HAP-1 (cell line): ENCODE results near the gene TPSG1.
"Not testable (repeated sequence)": the region's sequence is repeated elsewhere in the genome, so short reads cannot be mapped to it uniquely, and the experiment has no call there.

Source experiments
- DNase-seq, 2 experiments: peaks; one replicate each; pipeline ENCODE4 v3.0.0-alpha.2; 2016 to 2020; ENCODE audit warnings: low spot score in 2 of 2
- H3K27me3 ChIP-seq: fragments of 250-450 bp; sonication (Bioruptor Pico); 2 replicates; pipeline ENCODE4 v1.5.1; 2020; ENCODE audit warnings: low read depth, mild to moderate bottlenecking, moderate library complexity
- H3K36me3 ChIP-seq: fragments of 250-450 bp; sonication (Bioruptor Pico); replicated peaks from 2 replicates; pipeline ENCODE4 v1.5.1; 2020; ENCODE audit warnings: mild to moderate bottlenecking
- H3K4me1 ChIP-seq: fragments of 250-450 bp; sonication (Bioruptor Pico); 2 replicates; pipeline ENCODE4 v1.5.1; 2020; ENCODE audit warnings: mild to moderate bottlenecking
- H3K4me3 ChIP-seq: fragments of 250-450 bp; sonication (Bioruptor Pico); 2 replicates; pipeline ENCODE4 v1.5.1; 2020; ENCODE audit warnings: mild to moderate bottlenecking, moderate library complexity
- H3K9me3 ChIP-seq: fragments of 250-450 bp; sonication (Bioruptor Pico); 2 replicates; pipeline ENCODE4 v1.5.1; 2020; ENCODE audit warnings: mild to moderate bottlenecking, moderate library complexity
- in situ Hi-C: fragments of 300-500 bp; cut with MboI; formaldehyde crosslinking; loops from 3 replicates; pipeline ENCODE4 v1.14.3; 2020; ENCODE audit warnings: low sequenced_read_pairs, inconsistent platforms, mixed read lengths

TPSG1 gene

GRCh38 chr16:1247903-1248537 lies 23.0 kb upstream of the TPSG1 start:
- H3K27me3 ChIP-seq: peaks cover 20% of the 10 kb centered on the region
- H3K4me3 ChIP-seq, in situ Hi-C loops: not testable (repeated sequence)

GRCh38 chr16:1245452-1246020 lies 20.5 kb upstream of the TPSG1 start:
- H3K4me3 ChIP-seq: no peak overlapping the region
- in situ Hi-C loops: no loop called here
- H3K36me3 ChIP-seq: no peaks in the 10 kb centered on the region
- peaks cover 20% of the 10 kb centered on the region for H3K27me3 ChIP-seq
- DNase-seq: peak in 1 of 2 experiments; percentile 12
- H3K4me1 ChIP-seq: no peaks in the 10 kb centered on the region
- H3K9me3 ChIP-seq: no peaks in the 10 kb centered on the region

More at GRCh38 chr16:1247903-1248537, 23.0 kb upstream of the TPSG1 start:
- DNase-seq, H3K4me1 ChIP-seq, H3K9me3 ChIP-seq, H3K36me3 ChIP-seq: not testable (repeated sequence)

- Histone ChIP-seq H3K9me3 (no peaks in the 10 kb centered on the region), H3K4me3 (no peak overlapping the region), H3K27me3 (peaks cover 20% of the 10 kb centered on the region), H3K36me3 (no peaks in the 10 kb centered on the region), H3K4me1 (no peaks in the 10 kb centered on the region)
- in situ Hi-C loops: no loop called here
- peak in 1 of 2 experiments; percentile 8 for DNase-seq
These were observed 19.8 kb upstream of the TPSG1 start for GRCh38 chr16:1244881-1245280.

- peak in 1 of 2 experiments; percentile 6 for DNase-seq
- in situ Hi-C loops, H3K36me3 ChIP-seq, H3K4me3 ChIP-seq, H3K4me1 ChIP-seq, H3K9me3 ChIP-seq: not testable (repeated sequence)
- peaks cover 20% of the 10 kb centered on the region for H3K27me3 ChIP-seq
These were observed 19.1 kb upstream of the TPSG1 start for GRCh38 chr16:1243907-1244850.

GRCh38 chr16:1243363-1243762 lies 18.3 kb upstream of the TPSG1 start:
- peaks cover 20% of the 10 kb centered on the region for H3K27me3 ChIP-seq
- in situ Hi-C loops, H3K36me3 ChIP-seq, H3K4me3 ChIP-seq, H3K4me1 ChIP-seq, H3K9me3 ChIP-seq: not testable (repeated sequence)
- peak in 1 of 2 experiments; percentile 7 for DNase-seq

- H3K9me3 ChIP-seq, H3K36me3 ChIP-seq, H3K4me3 ChIP-seq, DNase-seq, in situ Hi-C loops, H3K4me1 ChIP-seq: not testable (repeated sequence)
- peaks cover 11% of the 10 kb centered on the region for H3K27me3 ChIP-seq
These were observed 16.0 kb upstream of the TPSG1 start for GRCh38 chr16:1241081-1241480.

- DNase-seq, H3K36me3 ChIP-seq, H3K9me3 ChIP-seq, in situ Hi-C loops, H3K4me3 ChIP-seq, H3K27me3 ChIP-seq, H3K4me1 ChIP-seq: not testable (repeated sequence)
These were observed 15.4 kb upstream of the TPSG1 start, which contains the start of gene TPSAB1 for GRCh38 chr16:1240436-1240835. TPSAB1 (plus strand) TSS chr16:1240705; CDS start chr16:1240939, 234 bp downstream.

- H3K4me3 ChIP-seq, in situ Hi-C loops, DNase-seq, H3K9me3 ChIP-seq, H3K4me1 ChIP-seq, H3K36me3 ChIP-seq, H3K27me3 ChIP-seq: not testable (repeated sequence)
These were observed 14.5 kb upstream of the TPSG1 start for GRCh38 chr16:1239575-1239974.

GRCh38 chr16:1238909-1239308 lies 13.8 kb upstream of the TPSG1 start:
- H3K4me1 ChIP-seq, H3K4me3 ChIP-seq, H3K27me3 ChIP-seq, H3K36me3 ChIP-seq, H3K9me3 ChIP-seq, DNase-seq, in situ Hi-C loops: not testable (repeated sequence)

GRCh38 chr16:1237990-1238389 lies 12.9 kb upstream of the TPSG1 start:
- in situ Hi-C loops: no loop called here
- Histone ChIP-seq H3K27me3 (no peaks in the 10 kb centered on the region), H3K4me1 (no peaks in the 10 kb centered on the region), H3K9me3 (no peaks in the 10 kb centered on the region), H3K4me3 (no peak overlapping the region), H3K36me3 (no peaks in the 10 kb centered on the region)
- no peak for DNase-seq

GRCh38 chr16:1236659-1237058 lies 11.6 kb upstream of the TPSG1 start:
- H3K27me3 ChIP-seq, DNase-seq, H3K4me1 ChIP-seq, H3K4me3 ChIP-seq, in situ Hi-C loops, H3K9me3 ChIP-seq, H3K36me3 ChIP-seq: not testable (repeated sequence)

- in situ Hi-C loops, DNase-seq, H3K9me3 ChIP-seq, H3K4me3 ChIP-seq, H3K27me3 ChIP-seq, H3K4me1 ChIP-seq, H3K36me3 ChIP-seq: not testable (repeated sequence)
These were observed 7.1 kb upstream of the TPSG1 start for GRCh38 chr16:1232049-1232748.

GRCh38 chr16:1231301-1231700 lies 6.2 kb upstream of the TPSG1 start:
- DNase-seq, H3K27me3 ChIP-seq, in situ Hi-C loops, H3K4me3 ChIP-seq, H3K9me3 ChIP-seq, H3K4me1 ChIP-seq, H3K36me3 ChIP-seq: not testable (repeated sequence)
